Ishikawa (cell line): ENCODE measurements around the gene SLC47A1.

ENCODE experiments used
- CEBPB ChIP-seq: IDR thresholded peaks from 2 replicates; pipeline ENCODE4 v1.6.1; 2012
- CREB1 ChIP-seq: IDR thresholded peaks from 2 replicates; pipeline ENCODE4 v1.6.1; 2012; ENCODE audit warnings: low read depth
- EGR1 ChIP-seq: IDR thresholded peaks from 2 replicates; pipeline ENCODE4 v1.6.1; 2012
- EP300 ChIP-seq: IDR thresholded peaks from 2 replicates; pipeline ENCODE4 v1.6.1; 2012; ENCODE audit warnings: borderline replicate concordance
- FOXM1 ChIP-seq: IDR thresholded peaks from 2 replicates; pipeline ENCODE4 v1.6.1; 2012; ENCODE audit warnings: low read depth, borderline replicate concordance
- NFIC ChIP-seq: IDR thresholded peaks from 2 replicates; pipeline ENCODE4 v1.6.1; 2012
- RAD21 ChIP-seq: IDR thresholded peaks from 2 replicates; pipeline ENCODE4 v1.6.1; 2012; ENCODE audit warnings: low read depth
- TAF1 ChIP-seq: IDR thresholded peaks from 2 replicates; pipeline ENCODE4 v1.6.1; 2012; ENCODE audit warnings: low read depth, mild to moderate bottlenecking
- TCF12 ChIP-seq: IDR thresholded peaks from 2 replicates; pipeline ENCODE4 v1.6.1; 2012; ENCODE audit warnings: low read depth
- TEAD4 ChIP-seq: IDR thresholded peaks from 2 replicates; pipeline ENCODE4 v1.6.1; 2012
- YY1 ChIP-seq: IDR thresholded peaks from 2 replicates; pipeline ENCODE4 v1.6.1; 2012; ENCODE audit warnings: low read depth
- ZBTB7A ChIP-seq: IDR thresholded peaks from 2 replicates; pipeline ENCODE4 v1.6.1; 2012; ENCODE audit warnings: low read depth
- TF ChIP-seq, protein P1 (sequence below): IDR thresholded peaks from 2 replicates; pipeline ENCODE4 v1.6.1; 2012; ENCODE audit warnings: low read depth, mild to moderate bottlenecking
- TF ChIP-seq, protein P2 (sequence below): IDR thresholded peaks from 2 replicates; pipeline ENCODE4 v1.6.1; 2012
- TF ChIP-seq, protein P3 (sequence below): IDR thresholded peaks from 2 replicates; pipeline ENCODE4 v1.6.1; 2012

Gene SLC47A1

DNA sequence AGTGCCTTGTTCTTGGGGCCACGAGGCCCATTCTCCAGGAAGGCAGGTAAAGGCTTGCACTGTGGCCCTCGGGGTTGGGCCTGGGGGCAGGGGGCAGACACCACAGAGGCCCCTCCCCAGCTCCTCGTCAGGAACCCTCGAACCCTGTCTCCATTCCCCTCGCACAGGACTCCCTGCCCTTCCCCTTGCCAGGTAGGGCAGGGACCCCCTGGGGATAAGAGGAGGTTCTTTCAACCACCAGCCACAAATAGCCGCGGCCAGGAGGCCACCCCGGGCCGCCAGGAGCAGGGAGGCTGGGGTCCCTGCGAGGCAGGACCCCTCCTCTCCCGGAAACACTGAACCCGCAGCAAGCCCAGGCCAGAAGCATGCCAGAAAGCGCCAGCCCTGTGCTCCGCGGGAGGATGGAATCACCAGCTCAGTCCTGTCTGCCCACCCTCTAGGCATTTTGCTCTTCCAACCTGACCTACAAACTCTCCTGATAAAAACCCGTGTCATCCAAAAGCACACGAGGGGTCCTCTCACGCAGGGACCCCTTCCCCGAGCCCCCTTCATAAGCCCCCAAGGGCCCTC, 45.6 kb downstream of the SLC47A1 start:
- TF ChIP-seq FOXM1 (no peak), YY1 (no peak), CREB1 (no peak), TCF12 (no peak), CEBPB (no peak), EP300 (no peak), TEAD4 (no peak), NFIC (no peak), TAF1 (no peak), EGR1 (no peak), ZBTB7A (no peak), RAD21 (no peak)
- TF ChIP-seq, protein P1, sequence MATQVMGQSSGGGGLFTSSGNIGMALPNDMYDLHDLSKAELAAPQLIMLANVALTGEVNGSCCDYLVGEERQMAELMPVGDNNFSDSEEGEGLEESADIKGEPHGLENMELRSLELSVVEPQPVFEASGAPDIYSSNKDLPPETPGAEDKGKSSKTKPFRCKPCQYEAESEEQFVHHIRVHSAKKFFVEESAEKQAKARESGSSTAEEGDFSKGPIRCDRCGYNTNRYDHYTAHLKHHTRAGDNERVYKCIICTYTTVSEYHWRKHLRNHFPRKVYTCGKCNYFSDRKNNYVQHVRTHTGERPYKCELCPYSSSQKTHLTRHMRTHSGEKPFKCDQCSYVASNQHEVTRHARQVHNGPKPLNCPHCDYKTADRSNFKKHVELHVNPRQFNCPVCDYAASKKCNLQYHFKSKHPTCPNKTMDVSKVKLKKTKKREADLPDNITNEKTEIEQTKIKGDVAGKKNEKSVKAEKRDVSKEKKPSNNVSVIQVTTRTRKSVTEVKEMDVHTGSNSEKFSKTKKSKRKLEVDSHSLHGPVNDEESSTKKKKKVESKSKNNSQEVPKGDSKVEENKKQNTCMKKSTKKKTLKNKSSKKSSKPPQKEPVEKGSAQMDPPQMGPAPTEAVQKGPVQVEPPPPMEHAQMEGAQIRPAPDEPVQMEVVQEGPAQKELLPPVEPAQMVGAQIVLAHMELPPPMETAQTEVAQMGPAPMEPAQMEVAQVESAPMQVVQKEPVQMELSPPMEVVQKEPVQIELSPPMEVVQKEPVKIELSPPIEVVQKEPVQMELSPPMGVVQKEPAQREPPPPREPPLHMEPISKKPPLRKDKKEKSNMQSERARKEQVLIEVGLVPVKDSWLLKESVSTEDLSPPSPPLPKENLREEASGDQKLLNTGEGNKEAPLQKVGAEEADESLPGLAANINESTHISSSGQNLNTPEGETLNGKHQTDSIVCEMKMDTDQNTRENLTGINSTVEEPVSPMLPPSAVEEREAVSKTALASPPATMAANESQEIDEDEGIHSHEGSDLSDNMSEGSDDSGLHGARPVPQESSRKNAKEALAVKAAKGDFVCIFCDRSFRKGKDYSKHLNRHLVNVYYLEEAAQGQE: no peak
- TF ChIP-seq, protein P2, sequence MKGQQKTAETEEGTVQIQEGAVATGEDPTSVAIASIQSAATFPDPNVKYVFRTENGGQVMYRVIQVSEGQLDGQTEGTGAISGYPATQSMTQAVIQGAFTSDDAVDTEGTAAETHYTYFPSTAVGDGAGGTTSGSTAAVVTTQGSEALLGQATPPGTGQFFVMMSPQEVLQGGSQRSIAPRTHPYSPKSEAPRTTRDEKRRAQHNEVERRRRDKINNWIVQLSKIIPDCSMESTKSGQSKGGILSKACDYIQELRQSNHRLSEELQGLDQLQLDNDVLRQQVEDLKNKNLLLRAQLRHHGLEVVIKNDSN: no peak
- TF ChIP-seq, protein P3, sequence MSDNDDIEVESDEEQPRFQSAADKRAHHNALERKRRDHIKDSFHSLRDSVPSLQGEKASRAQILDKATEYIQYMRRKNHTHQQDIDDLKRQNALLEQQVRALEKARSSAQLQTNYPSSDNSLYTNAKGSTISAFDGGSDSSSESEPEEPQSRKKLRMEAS: no peak

DNA sequence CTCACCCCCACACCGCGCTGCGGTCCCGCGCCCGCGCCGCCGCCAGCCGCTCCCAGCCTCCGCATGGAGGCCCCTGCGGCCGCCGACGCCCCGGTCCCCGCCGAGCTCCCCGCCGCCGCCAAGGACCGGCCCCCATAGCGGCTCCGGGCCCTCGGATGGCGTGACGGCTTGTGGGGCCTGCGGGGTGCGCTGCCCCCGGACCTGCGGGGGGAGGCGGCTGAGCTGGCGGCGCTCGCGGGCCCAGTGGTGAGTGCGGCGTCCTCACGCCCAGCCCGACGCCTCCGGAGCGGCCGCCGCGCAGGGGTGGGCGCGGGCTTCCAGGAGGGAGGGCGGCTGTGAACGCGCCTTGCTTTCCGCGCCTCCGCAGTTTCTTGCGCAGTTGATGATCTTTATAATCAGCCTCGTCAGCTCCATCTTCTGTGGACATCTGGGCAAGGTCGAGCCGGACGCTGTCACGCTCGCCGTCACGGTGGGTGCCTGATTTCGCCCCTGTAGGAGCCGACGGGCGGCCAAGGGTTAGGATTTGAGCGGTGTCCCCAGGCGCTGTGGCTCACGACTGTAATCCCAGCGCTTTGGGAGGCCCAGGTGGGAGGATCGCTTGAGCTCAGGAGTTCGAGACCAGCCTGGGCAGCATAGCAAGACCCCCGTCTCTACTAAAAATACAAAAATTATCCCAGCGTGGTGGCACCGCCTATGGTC, 46.4 kb downstream of the SLC47A1 start:
- TF ChIP-seq RAD21 (no peak), TAF1 (no peak), EGR1 (no peak), CEBPB (no peak), TCF12 (no peak), TEAD4 (no peak), EP300 (no peak), NFIC (no peak), ZBTB7A (no peak)
- TF ChIP-seq, protein P2: no peak
- TF ChIP-seq, protein P1: no peak
- TF ChIP-seq, protein P3: no peak

DNA sequence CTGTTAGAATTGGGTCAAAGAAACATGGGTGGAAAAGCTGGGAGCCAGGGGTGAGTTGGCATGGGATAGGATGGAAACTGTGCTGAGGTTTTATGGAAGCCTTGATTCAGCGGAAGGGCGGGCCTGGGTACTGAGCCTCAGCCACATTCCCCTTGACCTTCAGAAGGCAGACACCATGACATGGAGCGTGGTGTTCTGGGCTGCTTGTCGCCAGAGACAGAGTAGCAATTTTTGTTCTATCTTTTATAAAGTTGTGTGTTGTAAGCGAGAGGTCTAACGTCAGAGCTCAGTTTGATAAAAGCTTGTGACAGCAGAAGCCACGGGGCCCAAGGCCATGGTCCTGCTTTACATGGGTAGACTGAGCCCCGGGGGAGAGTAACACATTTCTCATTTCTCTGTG, 50.2 kb downstream of the SLC47A1 start:
- no peak for TF ChIP-seq CEBPB
- TF ChIP-seq, protein P2: no peak
- TF ChIP-seq EGR1: no peak
- TF ChIP-seq, protein P3: no peak
- no peak for TF ChIP-seq EP300
- TF ChIP-seq TEAD4: no peak
- no peak for TF ChIP-seq ZBTB7A
- TF ChIP-seq TCF12: no peak
- no peak for TF ChIP-seq YY1
- TF ChIP-seq CREB1: no peak
- TF ChIP-seq FOXM1: no peak
- TF ChIP-seq RAD21: no peak
- no peak for TF ChIP-seq NFIC
- TF ChIP-seq TAF1: no peak
- TF ChIP-seq, protein P1: no peak

DNA sequence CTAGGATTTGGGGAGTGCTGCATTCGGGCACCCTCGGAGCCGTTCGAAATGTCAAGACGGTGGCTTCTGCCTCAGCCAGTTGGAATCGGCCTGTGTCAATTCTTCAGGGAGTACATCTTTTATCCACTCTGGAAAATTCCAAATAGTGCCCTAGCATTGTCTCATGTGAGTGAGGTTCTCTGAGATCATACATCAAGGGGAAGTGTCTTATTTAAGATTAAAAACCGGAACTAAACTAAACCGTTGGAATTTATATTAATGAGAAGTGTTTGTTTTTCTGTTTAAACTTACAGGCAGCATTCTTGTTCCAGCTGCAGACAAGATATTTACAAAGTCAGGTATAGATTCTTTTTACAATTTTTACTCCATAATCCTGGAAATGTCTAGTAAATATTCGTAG, 56.8 kb downstream of the SLC47A1 start:
- TF ChIP-seq TAF1: no peak
